Breast epithelium (tissue), 3 donors: ENCODE measurements around the gene TXNRD2.

Experiments
- CTCF ChIP-seq, 3 donors: fragments of 450-650 bp; IDR thresholded peaks; one replicate each; pipeline ENCODE4 v1.5.1; 2016 to 2017; ENCODE audit warnings: antibody characterized with exemption in 3 of 3, mild to moderate bottlenecking in 3 of 3, moderate library complexity in 3 of 3
- POLR2A ChIP-seq: fragments of 450-650 bp; IDR thresholded peaks from one replicate; pipeline ENCODE4 v1.6.1; 2016; ENCODE audit warnings: antibody characterized with exemption, mild to moderate bottlenecking, moderate library complexity
- POLR2AphosphoS5 ChIP-seq, 3 donors: sonication (generic); formaldehyde crosslinking; IDR thresholded peaks; one replicate each; pipeline ENCODE4 v1.6.1; 2017; ENCODE audit warnings: antibody characterized with exemption in 3 of 3

- TF ChIP-seq CTCF (IDR thresholded peaks at IDR 0.05) (no peak), POLR2AphosphoS5 (IDR thresholded peaks at IDR 0.05) (no peak), POLR2A (no peak)
These were observed 103.7 kb downstream of the TXNRD2 start for GRCh38 chr22:19837915-19838314.
